Hepatic stellate cell (primary cell): Measurements from ENCODE around the gene SLC38A1.
A peak's percentile ranks its signal among the peaks of the same experiment; 100 is the strongest.
"Not testable (repeated sequence)": the region's sequence is repeated elsewhere in the genome, so short reads cannot be mapped to it uniquely, and the experiment has no call there.

Experiments used
- DNase-seq: peaks from one replicate; pipeline ENCODE4 v3.0.0; 2011; ENCODE audit warnings: low spot score

Gene SLC38A1

GRCh38 chr12:46206471-46206870, 62.4 kb downstream of the SLC38A1 start:
- DNase-seq, result no peak

- DNase-seq, result no peak
These were observed 63.5 kb downstream of the SLC38A1 start for GRCh38 chr12:46205294-46205693.

GRCh38 chr12:46201284-46201789, 67.5 kb downstream of the SLC38A1 start:
- DNase-seq, result no peak

GRCh38 chr12:46200551-46200950, 68.3 kb downstream of the SLC38A1 start:
- DNase-seq, result no peak

- DNase-seq, result no peak
These were observed 69.9 kb downstream of the SLC38A1 start for GRCh38 chr12:46198913-46199312.

- no peak for DNase-seq
These were observed 71.0 kb downstream of the SLC38A1 start for GRCh38 chr12:46197883-46198282.

- not testable (repeated sequence) for DNase-seq
These were observed 78.3 kb downstream of the SLC38A1 start for GRCh38 chr12:46190533-46190932.

GRCh38 chr12:46188170-46188569, 80.7 kb downstream of the SLC38A1 start:
- no peak for DNase-seq

GRCh38 chr12:46187023-46187422, 81.8 kb downstream of the SLC38A1 start:
- peak; percentile 16 for DNase-seq

- no peak for DNase-seq
These were observed 82.8 kb downstream of the SLC38A1 start for GRCh38 chr12:46186088-46186487.

GRCh38 chr12:46185686-46186085, 83.2 kb downstream of the SLC38A1 start:
- DNase-seq, result no peak

- no peak for DNase-seq
These were observed 83.8 kb downstream of the SLC38A1 start for GRCh38 chr12:46184798-46185595.

- DNase-seq, result no peak
These were observed 85.7 kb downstream of the SLC38A1 start for GRCh38 chr12:46183112-46183511.

- no peak for DNase-seq
These were observed 87.4 kb downstream of the SLC38A1 start for GRCh38 chr12:46181465-46181864.

GRCh38 chr12:46179693-46180452, 89.0 kb downstream of the SLC38A1 start:
- DNase-seq, result no peak

- no peak for DNase-seq
These were observed 90.8 kb downstream of the SLC38A1 start for GRCh38 chr12:46177837-46178608.

GRCh38 chr12:46177025-46177424, 91.8 kb downstream of the SLC38A1 start:
- DNase-seq, result no peak

GRCh38 chr12:46174919-46175318, 93.9 kb downstream of the SLC38A1 start:
- no peak for DNase-seq

- DNase-seq, result no peak
These were observed 94.7 kb downstream of the SLC38A1 start for GRCh38 chr12:46174061-46174662.

- no peak for DNase-seq
These were observed 100.4 kb downstream of the SLC38A1 start for GRCh38 chr12:46168426-46168825.

- DNase-seq, result no peak
These were observed 101.4 kb downstream of the SLC38A1 start for GRCh38 chr12:46167412-46167811.

- DNase-seq, result no peak
These were observed 103.7 kb downstream of the SLC38A1 start for GRCh38 chr12:46165191-46165590.
